GM18511 (cell line): Measurements from ENCODE around the gene RNPEPL1.
A peak's percentile ranks its signal among the peaks of the same experiment; 100 is the strongest.
"Not testable (repeated sequence)": the region's sequence is repeated elsewhere in the genome, so short reads cannot be mapped to it uniquely, and the experiment has no call there.

Experiments
- ATAC-seq: cut with Tn5 transposase; IDR thresholded peaks from one replicate; pipeline ENCODE4 v1.9.1; 2021; ENCODE audit warnings: mild to moderate bottlenecking, moderate library complexity; ENCODE audit not compliant: unreplicated experiment

RNPEPL1 gene

DNA sequence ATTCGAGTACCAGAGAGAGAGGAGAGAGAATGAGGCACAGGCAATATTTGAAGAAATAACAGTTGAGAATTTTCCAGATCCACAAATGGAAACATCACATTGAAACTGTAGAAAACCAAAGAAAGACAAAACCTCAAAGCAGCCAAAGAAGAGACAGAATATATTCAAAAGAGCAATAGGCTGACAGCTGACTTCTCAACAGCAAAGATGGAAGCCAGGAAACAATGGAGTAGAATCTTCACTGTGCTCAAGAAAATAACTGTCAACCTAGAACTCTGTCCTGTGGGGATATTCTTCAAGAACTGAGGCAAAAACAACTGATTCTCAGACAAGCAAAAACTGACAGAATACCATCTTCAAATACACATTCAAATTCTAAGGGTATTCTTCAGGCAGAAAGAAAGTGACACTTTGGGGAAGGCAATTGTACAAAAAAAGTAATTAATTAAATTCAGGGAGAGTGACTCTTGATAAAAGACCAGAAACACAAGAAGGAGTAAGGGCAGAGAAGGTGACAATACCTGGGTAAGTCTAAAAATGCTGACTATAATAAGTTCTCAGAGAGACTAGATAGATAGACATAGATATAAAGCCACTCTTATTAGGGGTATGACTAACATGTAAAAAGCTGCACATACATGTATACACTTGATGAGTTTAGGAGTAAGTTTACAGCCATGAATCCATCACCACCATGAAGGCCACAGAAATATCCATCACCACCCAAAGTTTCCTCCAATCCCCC, 36.1 kb upstream of the RNPEPL1 start:
- no peak for ATAC-seq

DNA sequence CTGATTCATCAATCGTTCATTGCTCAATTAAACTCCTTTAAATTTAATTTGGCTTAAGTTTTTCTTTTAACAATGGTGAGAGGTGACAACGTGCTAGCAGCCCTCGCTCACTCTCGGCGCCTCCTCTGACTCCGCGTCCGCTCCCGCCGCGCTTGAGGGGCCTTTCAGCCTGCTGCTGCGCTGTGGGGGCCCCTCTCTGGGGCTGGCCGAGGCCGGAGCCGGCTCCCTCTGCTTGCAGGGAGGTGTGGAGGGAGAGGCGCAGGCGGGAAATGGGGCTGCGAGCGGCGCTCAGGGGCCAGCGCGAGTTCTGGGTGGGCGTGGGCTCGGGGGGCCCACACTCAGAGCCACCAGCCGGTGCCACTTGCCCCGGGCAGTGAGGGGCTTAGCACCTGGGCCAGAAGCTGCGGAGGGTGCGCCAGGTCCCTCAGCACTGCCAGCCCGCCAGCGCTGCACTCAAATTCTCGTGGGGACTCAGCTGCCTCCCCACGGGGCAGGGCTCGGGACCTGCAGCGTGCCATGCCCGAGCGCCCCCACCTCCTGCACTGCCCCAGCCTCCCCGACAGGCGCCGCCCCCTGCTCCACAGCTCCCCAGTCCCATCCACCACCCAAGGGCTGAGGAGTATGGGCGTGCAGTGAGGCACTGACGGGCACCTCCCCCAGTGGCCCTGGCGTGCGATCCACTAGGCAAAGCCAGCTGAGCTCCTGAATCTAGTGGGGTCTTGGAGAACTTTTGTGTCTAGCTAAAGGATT, 30.1 kb upstream of the RNPEPL1 start:
- ATAC-seq: no peak

DNA sequence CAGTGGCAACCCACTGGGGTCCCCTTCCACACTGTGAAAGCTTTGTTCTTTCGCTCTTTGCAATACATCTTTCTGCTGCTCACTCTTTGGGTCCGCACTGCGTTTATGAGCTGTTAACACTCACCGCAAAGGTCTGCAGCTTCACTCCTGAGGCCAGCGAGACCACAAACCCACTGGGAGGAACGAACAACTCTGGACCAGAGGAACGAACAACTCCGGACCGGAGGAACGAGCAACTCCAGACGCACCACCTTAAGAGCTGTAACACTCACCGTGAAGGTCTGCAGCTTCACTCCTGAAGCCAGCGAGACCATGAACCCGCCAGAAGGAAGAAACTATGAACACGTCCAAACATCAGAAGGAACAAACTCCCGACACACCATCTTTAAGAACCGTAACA, 29.2 kb upstream of the RNPEPL1 start:
- ATAC-seq: not testable (repeated sequence)

DNA sequence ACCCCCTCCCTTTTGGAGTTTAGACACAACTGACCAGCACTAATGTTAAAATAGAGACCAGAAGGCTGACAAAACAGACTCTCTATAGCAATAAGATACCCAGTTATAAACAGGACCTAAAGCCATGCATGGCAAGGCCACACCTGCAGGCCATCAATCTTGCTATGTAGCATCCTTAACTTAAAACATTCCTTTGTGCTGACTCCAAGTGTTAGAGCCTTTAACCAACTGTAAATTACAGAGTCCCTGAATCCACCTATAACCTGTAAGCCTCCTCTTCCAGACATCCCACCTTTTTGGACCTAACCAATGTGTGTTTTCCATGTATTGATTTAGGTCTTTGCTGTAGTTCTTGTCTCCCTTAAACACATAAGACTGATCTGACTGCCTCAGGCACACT, 28.4 kb upstream of the RNPEPL1 start:
- no peak for ATAC-seq

DNA sequence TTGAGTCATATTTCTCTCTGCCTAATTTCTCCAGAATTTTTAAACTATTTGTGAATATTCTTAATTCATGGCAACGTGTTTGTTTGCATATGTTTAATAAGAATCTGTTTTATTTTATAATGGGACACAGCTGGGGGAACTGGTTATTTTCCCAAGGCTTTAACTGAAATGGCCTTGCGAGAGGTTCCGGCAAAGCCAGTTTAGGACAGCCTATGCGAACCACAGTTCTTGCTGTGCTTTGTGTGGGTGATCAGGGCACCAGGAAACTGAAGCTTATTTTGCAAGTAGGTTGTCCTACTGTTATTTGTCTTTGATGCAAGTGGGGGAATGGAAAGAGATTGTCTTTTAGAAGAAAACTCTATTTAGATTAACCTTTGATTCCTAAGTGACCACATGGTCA, 17.0 kb upstream of the RNPEPL1 start:
- ATAC-seq: no peak

DNA sequence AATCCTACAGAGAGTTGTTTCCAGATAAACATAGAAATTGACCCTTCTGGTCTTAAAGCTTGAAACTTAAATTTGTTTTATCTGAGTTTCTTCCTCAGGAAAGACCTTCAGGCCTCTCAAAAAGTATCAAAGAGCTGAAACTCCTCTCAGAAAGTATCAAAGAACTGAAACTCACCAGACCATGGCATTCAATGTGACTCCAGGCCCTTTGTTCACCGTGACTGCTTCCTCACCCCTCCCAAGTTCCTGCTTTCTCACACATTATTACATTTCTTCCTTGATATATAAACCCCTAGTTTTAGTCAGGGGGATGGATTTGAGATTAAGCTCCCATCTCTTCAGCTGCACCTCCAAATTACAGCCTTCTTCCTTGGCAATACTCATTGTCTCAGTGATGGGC, 16.5 kb upstream of the RNPEPL1 start:
- no peak for ATAC-seq

DNA sequence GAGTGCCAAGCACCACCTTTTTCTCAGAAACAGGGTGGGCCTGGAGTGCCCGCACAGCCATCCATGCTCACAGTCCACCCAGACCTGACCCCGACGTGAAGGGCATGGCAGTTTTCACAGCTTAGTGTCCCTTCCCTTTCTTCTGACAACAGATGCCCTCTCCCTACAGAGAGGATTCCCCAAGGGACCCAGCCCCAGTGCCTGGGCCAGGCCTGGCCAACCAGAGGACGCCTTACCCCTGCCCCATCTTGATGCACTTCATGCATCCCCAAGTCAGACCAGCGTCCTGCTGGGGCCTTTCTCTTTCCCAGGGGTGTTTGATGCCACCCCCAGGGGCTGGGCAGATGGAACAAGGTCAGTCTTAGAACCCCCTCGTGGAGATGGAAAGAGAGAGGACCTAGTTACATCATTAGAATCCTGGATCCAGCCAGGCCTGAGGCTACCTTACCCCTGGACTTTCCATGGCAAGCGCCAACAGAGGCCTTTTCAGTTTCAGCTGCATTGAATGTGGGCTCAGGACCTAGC, 14.3 kb upstream of the RNPEPL1 start:
- no peak for ATAC-seq

DNA sequence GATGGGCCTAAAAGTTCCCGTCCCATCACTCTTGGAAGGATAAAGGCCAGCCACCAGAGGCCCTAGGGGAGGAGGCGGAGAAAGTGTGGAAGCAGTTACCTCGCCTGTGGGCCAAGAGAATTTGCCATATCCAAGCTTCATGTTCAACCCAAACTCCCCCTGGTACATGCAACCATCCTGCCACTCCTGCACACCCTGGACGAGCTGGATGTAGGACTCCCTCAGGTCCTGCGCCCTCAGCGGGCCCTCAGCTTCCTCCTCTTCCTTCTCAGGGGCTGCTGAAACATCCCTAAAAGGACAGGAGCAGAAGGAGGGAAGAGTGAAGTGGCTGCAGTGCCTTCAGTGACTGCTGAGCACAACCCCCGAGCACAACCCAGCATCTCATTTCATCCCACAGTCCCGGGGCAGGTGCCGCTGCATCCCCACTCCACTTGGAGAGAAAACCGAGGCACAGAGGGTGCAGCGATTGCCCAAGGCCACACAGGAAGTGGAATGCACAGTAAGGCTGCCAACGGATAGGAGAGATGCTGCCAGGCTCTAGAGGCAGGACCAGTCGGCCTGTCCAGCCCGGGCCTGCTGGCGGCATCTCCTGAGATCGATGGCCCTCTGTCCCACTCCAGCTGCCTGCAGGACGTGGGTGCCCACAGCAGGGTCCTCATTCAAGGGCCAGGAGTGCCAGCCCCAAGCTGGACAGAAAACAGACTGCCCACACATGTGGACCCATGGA, 13.4 kb upstream of the RNPEPL1 start:
- no peak for ATAC-seq

DNA sequence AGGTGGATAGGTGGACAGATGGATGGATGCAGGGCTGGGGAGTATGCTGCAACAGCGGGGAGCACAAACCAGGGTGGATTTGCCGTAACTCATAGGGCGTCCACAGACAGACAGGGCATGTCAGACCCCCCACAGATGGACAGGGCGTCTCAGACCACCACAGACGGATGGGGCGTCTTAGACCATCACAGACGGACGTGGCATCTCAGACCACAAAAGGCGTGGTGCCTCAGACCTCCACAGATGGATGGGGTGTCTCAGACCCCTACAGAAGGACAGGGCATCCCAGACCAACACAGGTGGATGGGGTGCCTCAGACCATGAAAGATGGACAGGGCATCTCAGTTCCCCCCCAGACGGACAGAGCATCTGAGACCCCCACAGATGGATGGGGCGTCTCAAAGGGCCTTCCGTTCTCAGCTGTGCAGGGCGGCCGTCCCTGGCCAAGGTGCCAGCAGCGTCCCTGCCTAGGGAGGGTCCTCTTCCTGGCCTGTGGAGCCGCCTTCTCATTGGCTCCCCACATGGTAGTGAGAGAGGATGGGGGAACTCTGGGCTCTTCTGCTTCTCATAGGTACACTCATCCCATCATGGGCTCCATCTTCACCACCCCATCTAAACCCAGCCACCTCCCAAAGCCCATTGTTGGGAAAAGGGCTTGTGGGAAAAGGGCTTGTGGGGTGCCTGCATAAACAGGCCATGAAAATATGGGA, 12.6 kb upstream of the RNPEPL1 start:
- no peak for ATAC-seq

DNA sequence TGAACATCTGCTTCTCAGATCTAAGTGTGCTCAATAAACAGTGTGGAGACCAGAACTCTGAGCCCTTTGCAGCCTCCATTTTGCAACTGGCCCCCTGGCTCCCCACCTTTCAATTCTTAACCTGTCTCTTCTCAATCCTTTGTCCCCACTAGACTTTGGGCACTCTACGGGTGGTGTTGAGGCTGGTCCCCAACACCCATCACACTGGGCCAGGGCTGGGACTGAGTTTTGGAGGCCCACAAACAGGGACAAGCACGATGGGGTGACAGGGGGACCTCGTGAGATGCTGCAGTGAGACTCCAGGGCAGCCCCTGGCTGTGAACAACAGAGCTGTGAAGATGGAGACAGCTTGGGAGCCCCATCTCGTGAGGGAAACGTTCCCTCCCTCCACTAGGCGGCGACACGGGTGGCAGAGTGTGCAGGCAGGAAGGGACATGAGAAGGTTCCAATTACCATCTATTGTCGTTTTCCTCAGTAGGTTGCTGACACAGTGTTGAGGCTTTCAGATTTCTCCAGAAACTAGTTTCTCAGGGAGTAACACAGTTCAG, 11.7 kb upstream of the RNPEPL1 start:
- no peak for ATAC-seq

DNA sequence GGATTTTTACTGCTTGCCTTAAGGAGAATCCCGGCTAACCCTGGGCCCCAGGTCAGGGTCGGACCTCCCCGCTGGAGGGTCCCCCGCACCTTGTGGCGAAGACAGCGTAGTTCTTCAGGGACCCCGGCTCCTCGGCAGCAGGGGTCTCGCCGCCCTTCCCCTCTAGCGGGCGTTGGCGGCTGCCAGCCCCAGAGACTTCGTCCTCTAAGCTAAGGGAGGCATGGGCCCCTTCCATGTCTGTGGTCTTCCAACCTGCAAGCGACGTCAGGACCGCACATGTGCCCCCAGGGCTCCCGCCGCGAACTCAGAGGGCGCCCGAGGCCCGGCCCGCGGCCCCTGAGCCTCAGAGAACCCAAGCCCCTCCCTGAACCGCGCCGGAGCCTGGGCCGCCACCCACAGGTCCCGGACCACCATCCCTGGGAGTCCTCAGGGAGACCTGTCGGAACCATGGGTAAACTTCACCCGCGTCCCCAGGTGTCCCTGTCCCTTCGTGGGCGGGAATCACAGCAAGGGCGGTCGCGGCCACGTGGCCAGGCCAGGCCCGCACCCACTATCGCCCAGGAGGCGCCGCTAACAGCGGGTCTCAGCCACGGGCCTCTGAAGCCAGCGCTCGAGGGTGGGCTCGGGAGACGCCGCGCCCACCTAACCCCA, 11.1 kb upstream of the RNPEPL1 start:
- ATAC-seq: no peak

DNA sequence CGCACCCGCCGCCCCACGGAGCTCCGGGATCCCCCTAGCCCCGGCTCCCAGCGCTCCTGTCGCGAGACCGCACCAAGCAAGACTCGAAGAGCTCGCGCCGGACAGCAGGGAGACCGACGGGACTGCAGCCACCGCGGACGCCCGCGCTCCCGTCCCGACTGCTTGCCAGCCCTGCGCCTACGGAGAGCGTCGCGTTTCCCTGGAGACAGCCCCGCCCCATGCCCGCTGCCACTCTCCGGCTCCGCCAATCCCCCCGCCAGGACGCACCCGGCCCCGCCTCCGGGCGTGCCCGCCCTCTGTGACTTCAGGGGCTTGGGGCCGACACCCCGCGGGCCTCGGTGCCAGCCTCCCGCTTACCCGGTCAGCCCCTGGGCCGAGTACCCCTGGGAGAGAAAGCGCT, 10.5 kb upstream of the RNPEPL1 start, which contains the start of gene ANKMY1:
TSS of gene ANKMY1 (minus strand) at position 181 of the 400 bp plus-strand sequence. CDS start 653 bp downstream, outside the sequence.
- no peak for ATAC-seq

DNA sequence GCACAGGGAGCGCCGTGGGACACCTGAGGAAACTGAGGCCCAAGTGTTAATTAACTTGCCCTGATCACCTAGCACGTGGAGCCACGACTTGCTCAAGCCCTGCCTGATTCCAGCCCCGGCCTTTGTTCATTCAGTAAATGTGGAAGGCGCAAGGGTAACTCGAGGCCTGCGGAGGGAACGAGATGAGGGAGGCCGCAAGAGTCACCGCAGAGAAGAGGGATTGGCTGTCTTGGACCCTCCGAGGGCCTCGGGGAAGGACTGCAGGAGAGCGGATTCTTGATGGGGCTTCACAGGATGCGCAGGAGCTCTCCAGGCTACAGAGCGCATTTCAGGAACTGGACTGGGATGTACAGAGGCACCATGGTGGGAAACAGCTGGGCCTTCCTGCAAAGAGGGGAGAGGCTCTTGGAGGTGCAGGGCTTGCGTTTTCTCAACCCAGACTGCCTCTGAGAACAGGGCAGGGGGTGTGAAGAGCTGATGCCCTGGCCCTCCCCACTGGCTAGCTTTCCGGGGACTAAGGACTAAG, 10.0 kb upstream of the RNPEPL1 start:
- ATAC-seq: no peak

DNA sequence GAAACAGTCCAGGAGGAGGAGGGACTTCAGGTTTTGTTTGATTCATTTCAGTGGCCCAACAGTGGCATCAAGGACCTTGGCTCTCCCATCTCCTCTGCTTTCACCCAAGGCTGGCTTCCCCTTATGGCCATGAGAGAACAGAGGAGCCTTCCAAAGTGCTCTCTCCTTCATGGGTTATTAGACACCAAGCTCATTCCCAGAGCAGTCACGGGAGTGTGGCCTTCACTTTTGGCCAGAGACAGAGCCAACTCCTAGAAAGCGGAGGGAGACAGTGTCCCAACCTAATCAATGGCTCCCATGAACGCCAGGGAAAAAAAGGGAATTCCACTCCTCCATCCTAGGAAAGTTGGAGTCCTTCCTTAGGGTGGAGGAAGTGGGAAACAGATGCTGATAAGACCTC, 9.0 kb upstream of the RNPEPL1 start:
- no peak for ATAC-seq

DNA sequence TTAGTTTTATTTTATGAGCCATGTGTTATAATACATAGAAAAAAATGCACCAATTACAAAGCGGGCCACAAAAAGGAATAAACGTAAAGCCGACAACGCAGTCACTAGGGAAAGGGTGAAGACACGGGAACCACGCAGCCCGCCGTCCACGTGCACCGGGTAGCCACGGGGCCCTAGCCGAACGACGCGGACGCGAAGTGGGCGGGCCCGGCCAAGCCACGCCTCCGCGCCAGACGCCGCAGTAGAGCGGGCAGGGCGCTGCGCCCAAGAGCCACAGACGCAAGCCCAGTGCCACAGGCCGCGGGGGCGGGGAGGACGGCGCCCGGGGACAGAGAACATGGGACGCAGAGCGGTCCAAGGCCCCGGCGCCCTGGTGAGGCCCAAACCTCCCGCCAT, 8.2 kb upstream of the RNPEPL1 start, which contains the start of gene DUSP28:
TSS of gene DUSP28 (plus strand) at position 274 of the 396 bp plus-strand sequence. CDS start 328 bp downstream, outside the sequence.
- peak; percentile 73 for ATAC-seq

DNA sequence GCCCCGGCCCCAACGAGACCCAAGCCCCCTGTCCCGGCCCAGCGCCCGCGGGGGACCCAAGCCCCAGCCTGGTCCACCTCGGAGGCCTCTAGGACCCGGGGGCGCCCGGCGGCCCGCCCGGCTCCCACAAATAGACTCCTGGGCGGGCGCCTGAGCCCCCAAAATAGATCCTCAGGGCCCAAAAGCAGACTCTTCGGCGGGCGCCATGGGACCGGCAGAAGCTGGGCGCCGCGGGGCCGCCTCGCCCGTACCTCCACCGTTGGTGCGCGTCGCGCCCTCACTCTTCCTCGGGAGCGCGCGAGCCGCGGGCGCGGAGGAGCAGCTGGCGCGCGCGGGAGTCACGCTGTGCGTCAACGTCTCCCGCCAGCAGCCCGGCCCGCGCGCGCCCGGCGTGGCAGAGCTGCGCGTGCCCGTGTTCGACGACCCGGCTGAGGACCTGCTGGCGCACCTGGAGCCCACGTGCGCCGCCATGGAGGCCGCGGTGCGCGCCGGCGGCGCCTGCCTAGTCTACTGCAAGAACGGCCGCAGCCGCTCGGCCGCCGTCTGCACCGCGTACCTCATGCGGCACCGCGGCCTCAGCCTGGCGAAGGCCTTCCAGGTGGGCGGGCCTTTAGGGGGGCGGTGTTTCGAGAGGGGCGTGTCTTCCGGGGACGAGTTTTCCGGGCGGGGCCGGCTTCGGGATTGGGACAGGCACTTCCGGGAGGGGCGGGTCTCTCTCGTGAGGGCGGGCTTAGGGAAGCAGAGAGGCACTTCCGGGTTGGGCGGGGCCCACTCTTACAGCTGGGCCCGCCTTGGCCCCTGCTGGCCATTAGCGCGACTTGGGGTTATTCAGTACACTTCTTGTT, 7.6 kb upstream of the RNPEPL1 start:
- peak; percentile 57 for ATAC-seq

DNA sequence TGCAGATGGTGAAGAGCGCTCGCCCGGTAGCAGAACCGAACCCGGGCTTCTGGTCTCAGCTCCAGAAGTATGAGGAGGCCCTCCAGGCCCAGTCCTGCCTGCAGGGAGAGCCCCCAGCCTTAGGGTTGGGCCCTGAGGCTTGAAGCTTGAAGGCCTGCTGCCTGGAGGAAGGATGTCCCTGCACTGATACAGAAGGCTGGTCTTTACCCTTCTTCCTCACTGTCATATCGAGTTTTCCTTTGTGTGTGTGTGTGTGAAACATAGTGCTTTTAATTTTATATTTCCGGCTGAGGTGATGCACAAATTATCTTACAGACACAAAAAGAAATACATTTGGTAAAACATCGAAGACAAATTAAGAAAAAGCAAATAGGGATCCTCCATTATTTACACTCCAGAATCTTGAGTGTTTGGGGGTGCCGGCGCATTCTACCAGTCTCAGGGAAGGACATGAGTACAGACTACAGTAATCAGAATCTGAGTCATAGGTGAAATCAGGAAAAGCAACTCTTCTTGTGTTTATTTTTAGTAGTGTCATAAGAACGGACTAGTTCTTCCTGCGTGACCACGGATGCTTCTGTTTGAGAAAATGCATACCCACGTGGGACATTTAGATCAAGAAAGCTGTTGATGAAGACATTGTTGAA, 6.8 kb upstream of the RNPEPL1 start:
- ATAC-seq: peak; percentile 3

DNA sequence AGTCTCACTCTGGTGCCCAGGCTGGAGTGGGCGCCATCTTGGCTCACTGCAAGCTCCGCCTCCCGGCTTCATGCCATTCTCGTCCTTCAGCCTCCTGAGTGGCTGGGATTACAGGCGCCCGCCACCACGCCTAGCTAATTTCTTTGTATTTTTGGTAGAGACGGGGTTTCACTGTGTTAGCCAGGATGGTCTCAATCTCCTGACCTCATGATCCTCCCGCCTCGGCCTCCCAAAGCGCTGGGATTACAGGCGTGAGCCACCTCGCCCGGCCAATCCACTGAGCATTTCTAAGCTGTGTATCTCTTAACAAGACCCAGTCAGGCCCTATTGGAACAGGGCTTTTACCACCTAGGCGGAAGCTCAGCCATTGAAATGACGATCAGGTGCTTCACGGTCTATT, 5.1 kb upstream of the RNPEPL1 start:
- ATAC-seq: not testable (repeated sequence)
